ENCODE measurements around the gene COL9A1. TPM values are rescaled to one million over a fixed set of nuclear protein-coding genes. Genes with fewer than 3 reads are reported as not detected.
A peak's percentile ranks its signal among the peaks of the same experiment; 100 is the strongest.

Gene COL9A1
- polyA plus RNA-seq, 1 of the 3 experiments (the other 2 are of a cell fraction): 0.05 TPM

DNA sequence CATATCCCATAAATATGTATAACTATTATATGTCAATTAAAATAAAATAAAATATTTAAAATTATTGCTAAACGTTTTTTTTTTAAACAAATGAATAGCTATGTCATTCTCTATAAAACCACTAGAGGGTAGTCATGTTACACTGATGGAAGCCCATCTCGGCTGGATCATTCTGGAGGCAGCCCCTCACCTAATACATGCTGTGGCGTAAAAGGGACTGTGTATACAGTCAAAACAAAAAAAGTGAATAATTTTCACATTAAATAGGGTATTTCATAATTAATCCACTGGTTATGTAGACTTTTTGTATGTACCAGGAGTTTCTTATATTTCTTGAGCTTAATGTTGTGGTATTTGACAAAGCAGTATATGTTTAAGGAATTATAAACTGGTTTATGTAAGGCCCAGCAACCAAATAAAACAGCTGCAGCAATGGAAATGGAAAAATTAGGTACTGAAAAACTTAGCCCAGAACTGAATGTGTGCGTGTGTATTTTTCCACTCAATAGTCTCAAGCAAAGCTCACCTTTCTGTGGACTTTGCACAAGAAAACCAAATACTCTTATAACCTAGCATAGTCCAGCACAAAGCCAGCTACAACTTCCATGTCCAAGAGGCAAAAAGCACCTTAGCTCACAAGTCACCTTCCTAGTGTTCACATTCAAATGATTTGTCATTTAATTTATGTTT lies 81.7 kb downstream of the COL9A1 start:
- no peak overlapping the region for H3K4me3 ChIP-seq (ENCODE audit: low read depth in 2 of 2, low read length in 1 of 2)
- POLR2A ChIA-PET: no interaction called here
- H3K4me2 ChIP-seq: no peak overlapping the region
- peak; percentile 45 for TF ChIP-seq SMC3 (IDR thresholded peaks at IDR 0.05; ENCODE audit: low read depth, low read length)
- no peak for TF ChIP-seq GATA2 (CRISPR knock-in tag; IDR thresholded peaks at IDR 0.05)
- peak; percentile 90 for TF ChIP-seq RAD21 (IDR thresholded peaks at IDR 0.05; ENCODE audit: low read length)
- no peak for TF ChIP-seq FOSL2 (IDR thresholded peaks at IDR 0.05; ENCODE audit: borderline replicate concordance, low read depth)
- TF ChIP-seq CHD2 (IDR thresholded peaks at IDR 0.05; ENCODE audit: low read length, partially characterized antibody): no peak
- TF ChIP-seq NFIC (IDR thresholded peaks at IDR 0.05; ENCODE audit: borderline replicate concordance): no peak
- peak; percentile 68 for TF ChIP-seq CTCF (IDR thresholded peaks at IDR 0.05)
- TF ChIP-seq EP300 (IDR thresholded peaks at IDR 0.05; ENCODE audit: borderline replicate concordance in 1 of 2, low read depth in 1 of 2, low read length in 1 of 2): no peak
- DNase-seq: peak; percentile 68
- CTCF ChIA-PET: interaction anchor here (0.6 to 6.2 kb wide), 54 partner anchors 9 to 795 kb away, joined by 3 to 104 read pairs (median 5); partner anchors contain the start of genes B3GAT2 and COL9A1
- H2AFZ ChIP-seq (ENCODE audit: low read depth): no peak overlapping the region
- no peak overlapping the region for H3K27ac ChIP-seq (ENCODE audit: low read depth in 2 of 2, low read length in 1 of 2)
- H4K20me1 ChIP-seq (ENCODE audit: insufficient read depth): no peaks in the 10 kb centered on the region
- H3F3A ChIP-seq (replicated peaks; ENCODE audit: insufficient read depth): no peaks in the 10 kb centered on the region
- 23% methylated on average over 4 of the region's 4 CpGs for WGBS (ENCODE audit: low lambda C conversion rate)
- no peaks in the 10 kb centered on the region for H3K9me3 ChIP-seq
- H3K9me2 ChIP-seq: no peaks in the 10 kb centered on the region
- H3K27me3 ChIP-seq (ENCODE audit: insufficient read depth): peaks cover 8% of the 10 kb centered on the region; the same call in 1 of the 2 replicates
- no peaks in the 10 kb centered on the region for H3K79me2 ChIP-seq (ENCODE audit: insufficient read depth)
- H3K9ac ChIP-seq: no peak overlapping the region
- H3K36me3 ChIP-seq (replicated peaks in 1 of 2; ENCODE audit: control insufficient read depth in 1 of 2, insufficient read depth in 2 of 2, low read length in 1 of 2): no peaks in the 10 kb centered on the region
- no peaks in the 10 kb centered on the region; a peak in 2 of 4 replicates for H3K4me1 ChIP-seq (ENCODE audit: control insufficient read depth in 1 of 2, insufficient read depth in 2 of 2, low read depth in 1 of 2, low read length in 1 of 2)

- Histone ChIP-seq H3K27ac (ENCODE audit: low read depth in 2 of 2, low read length in 1 of 2) (no peak overlapping the region), H3K4me2 (no peak overlapping the region), H3F3A (replicated peaks; ENCODE audit: insufficient read depth) (no peaks in the 10 kb centered on the region), H3K79me2 (ENCODE audit: insufficient read depth) (no peaks in the 10 kb centered on the region), H3K9me3 (no peaks in the 10 kb centered on the region), H4K20me1 (ENCODE audit: insufficient read depth) (no peaks in the 10 kb centered on the region), H3K9me2 (no peaks in the 10 kb centered on the region), H2AFZ (ENCODE audit: low read depth) (no peak overlapping the region), H3K27me3 (ENCODE audit: insufficient read depth) (peaks cover 8% of the 10 kb centered on the region; the same call in 1 of the 2 replicates), H3K4me3 (ENCODE audit: low read depth in 2 of 2, low read length in 1 of 2) (no peak overlapping the region), H3K4me1 (ENCODE audit: control insufficient read depth in 1 of 2, insufficient read depth in 2 of 2, low read depth in 1 of 2, low read length in 1 of 2) (no peaks in the 10 kb centered on the region; a peak in 2 of 4 replicates), H3K9ac (no peak overlapping the region), H3K36me3 (replicated peaks in 1 of 2; ENCODE audit: control insufficient read depth in 1 of 2, insufficient read depth in 2 of 2, low read length in 1 of 2) (no peaks in the 10 kb centered on the region)
- 69% methylated on average over 1 of the region's 1 CpG for WGBS (ENCODE audit: low lambda C conversion rate)
- ChIA-PET CTCF (interaction anchor here (0.9 to 6.2 kb wide), 27 partner anchors 8 to 736 kb away, joined by 3 to 104 read pairs (median 12); partner anchors contain the start of genes B3GAT2 and COL9A1), POLR2A (no interaction called here)
- TF ChIP-seq IRF3 (IDR thresholded peaks at IDR 0.05; ENCODE audit: low read depth, low read length) (no peak), MXI1 (IDR thresholded peaks at IDR 0.05; ENCODE audit: low read depth, low read length) (no peak), PBX3 (IDR thresholded peaks at IDR 0.05) (no peak), FOXM1 (IDR thresholded peaks at IDR 0.05; ENCODE audit: low read depth) (no peak), TEAD4 (IDR thresholded peaks at IDR 0.05; ENCODE audit: borderline replicate concordance, insufficient read depth) (no peak), JUND (IDR thresholded peaks at IDR 0.05) (no peak), USF1 (IDR thresholded peaks at IDR 0.05; ENCODE audit: borderline replicate concordance, low read depth) (no peak), GABPA (IDR thresholded peaks at IDR 0.05; ENCODE audit: low read depth) (no peak), SMC3 (IDR thresholded peaks at IDR 0.05; ENCODE audit: low read depth, low read length) (no peak), FOXJ3 (CRISPR knock-in tag; IDR thresholded peaks at IDR 0.05) (no peak)
- no peak for DNase-seq
Measured at GRCh38 chr6:70219943-70220613, 82.8 kb downstream of the COL9A1 start.
